Sciatic nerve (tissue), 2 donors: Measurements from ENCODE around the gene TBC1D22A. TPM values are rescaled to one million over a fixed set of nuclear protein-coding genes. Genes with fewer than 3 reads are reported as not detected.

ENCODE experiments used
- ATAC-seq: fragments of 200-7000 bp; cut with Tn5 transposase; one replicate; pipeline ENCODE4 v1.9.1; 2020; ENCODE audit warnings: mild to moderate bottlenecking, moderate library complexity
- DNase-seq: peaks from one replicate; pipeline ENCODE4 v3.0.0-alpha.2; 2020; ENCODE audit warnings: low spot score
- intact Hi-C: fragments of 100-400 bp; cut with DNase I; formaldehyde crosslinking; loops from one replicate; pipeline ENCODE4 v1.14.2; 2022
- total RNA-seq: library from RNA; stranded (reverse); fragmentation: NEBNext Ultra II Directional; extraction: Animal tissue kit (Norgen Biotek cat#: 25700); gene quantifications from one replicate; pipeline ENCODE4 v1.2.1, GENCODE V29; 2021
- donor health status: DM: no; HTN: no; CAD: no.
- donor health status: DM: no; HTN: no; CAD: no.

Gene TBC1D22A
- total RNA-seq, 1 donor from 2014 or later, result 36.3 TPM

DNA sequence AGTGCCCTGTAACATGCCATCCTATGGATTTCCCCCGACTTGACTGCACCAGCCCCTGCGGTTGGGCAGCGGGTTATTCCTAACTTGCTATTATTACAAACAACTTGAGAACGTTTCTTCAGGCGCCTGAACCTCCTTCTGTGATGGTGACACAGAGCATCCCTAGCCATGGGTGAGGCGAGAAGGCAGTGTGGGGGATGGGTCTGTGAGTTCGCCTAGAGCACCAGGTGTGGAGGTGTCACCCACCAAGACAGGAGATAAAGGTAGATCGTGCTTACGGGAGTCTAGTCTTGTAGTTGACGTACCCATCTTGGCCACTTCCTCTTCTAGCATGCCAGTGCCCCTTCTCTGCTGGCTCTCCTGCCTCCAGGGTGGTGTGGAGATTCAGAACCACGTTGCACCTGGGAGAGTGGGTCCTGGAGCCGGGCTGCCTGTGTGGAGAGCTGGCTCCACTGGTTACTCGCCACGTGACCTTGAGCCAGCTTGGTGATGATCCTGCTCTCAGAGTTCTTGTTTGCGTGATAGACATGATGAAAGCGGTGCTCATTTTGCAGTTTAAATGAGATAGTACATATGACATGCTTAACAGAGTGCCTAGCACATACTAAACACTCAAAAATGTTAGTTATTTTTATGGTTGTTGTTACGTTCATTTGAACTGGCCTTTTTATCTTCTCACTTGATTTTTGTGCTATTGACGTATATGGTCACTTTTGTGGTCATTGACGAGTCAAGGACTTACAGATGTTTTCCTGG lies 37.8 kb downstream of the TBC1D22A start:
- peak; percentile 37 for DNase-seq
- ATAC-seq, result no peak

DNA sequence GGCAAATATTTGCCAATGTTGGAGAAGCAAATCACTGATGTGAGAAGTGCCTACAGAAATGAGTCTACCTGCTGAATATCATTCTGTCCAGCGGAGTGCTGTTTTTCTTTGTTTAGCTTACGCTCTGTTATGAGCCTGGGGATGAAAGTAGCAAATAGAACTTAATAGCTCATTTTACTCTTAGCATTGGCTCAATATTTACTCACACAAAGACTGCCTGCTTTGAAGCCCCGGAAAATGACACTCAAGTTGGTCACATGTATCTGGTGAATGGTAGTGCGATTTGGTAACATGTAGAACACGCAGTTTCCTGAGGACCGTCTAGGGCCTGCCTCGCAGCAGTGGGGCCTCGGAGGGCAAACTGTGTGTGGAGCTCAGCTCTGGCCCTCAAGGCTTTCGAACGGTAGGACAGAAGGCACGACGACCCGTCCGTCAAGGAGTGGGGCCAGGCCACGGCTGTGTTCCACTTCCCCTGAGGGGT lies 38.9 kb downstream of the TBC1D22A start:
- no peak for ATAC-seq
- peak; percentile 48 for DNase-seq
- intact Hi-C loops, result loop anchor here (10.0 kb wide), 1 partner anchor 1623 kb away; no protein-coding TSS in a partner anchor

More for the DNA sequence above, 37.8 kb downstream of the TBC1D22A start:
- intact Hi-C loops, result loop anchor here (10.0 kb wide), 1 partner anchor 1625 kb away; no protein-coding TSS in a partner anchor

DNA sequence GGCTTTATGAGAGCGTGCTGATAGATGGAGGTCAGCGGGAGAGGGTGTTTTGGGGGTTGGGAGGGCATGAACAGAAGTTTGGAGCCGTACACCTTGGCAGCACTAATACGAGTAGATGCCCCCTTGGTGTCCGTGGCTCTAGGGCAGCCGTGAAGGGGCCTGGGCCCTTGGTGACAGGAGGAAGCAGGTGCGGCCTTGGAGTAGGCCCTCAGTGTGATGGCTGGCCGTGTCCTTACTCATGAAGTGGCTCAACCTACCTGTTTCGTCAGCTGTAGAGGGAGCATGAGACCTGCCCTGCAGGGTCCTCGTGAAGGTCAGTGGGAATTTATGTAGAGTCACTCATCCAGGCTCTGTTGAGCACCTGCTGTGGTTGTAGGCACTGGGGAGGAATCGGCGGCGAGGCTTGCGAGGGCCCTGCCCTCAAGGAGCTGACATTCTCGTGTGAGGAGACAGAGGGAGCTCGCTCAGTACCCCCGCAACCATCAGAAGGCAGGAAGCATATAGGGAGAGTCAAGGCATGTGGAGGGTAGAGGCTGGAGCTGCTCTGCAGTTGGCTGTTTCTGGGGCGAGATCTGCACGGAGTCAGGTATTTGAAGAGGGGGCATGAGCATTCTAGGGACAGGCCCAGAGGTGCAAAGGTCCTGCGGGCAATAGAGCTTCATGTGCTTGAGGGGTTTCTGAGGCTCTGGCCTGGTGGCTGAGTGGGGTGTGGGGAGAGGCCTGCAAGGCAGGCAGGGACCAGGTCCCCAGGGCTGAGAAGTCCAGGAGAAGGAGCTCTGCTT lies 39.6 kb downstream of the TBC1D22A start:
- intact Hi-C loops, result loop anchor here (10.0 kb wide), 1 partner anchor 1623 kb away; no protein-coding TSS in a partner anchor
- peak; percentile 42 for DNase-seq
- no peak for ATAC-seq

- intact Hi-C loops, result loop anchor here (10.0 kb wide), 1 partner anchor 1622 kb away; no protein-coding TSS in a partner anchor
Measured at GRCh38 chr22:46802608-46803027, 40.2 kb downstream of the TBC1D22A start.

GRCh38 chr22:46803031-46803880 lies 40.8 kb downstream of the TBC1D22A start:
- ATAC-seq, result peak; percentile 38
- intact Hi-C loops, result loop anchor here (10.0 kb wide), 1 partner anchor 1622 kb away; no protein-coding TSS in a partner anchor
- peak; percentile 67 for DNase-seq

More at GRCh38 chr22:46802608-46803027, 40.2 kb downstream of the TBC1D22A start:
- ATAC-seq (no peak), DNase-seq (no peak)

- ATAC-seq (no peak), DNase-seq (peak; percentile 32)
- intact Hi-C loops, result loop anchor here (10.0 kb wide), 1 partner anchor 1621 kb away; no protein-coding TSS in a partner anchor
Measured at GRCh38 chr22:46803936-46804335, 41.5 kb downstream of the TBC1D22A start.

GRCh38 chr22:46806794-46807193 lies 44.3 kb downstream of the TBC1D22A start:
- intact Hi-C loops, result loop anchor here (10.0 kb wide), 1 partner anchor 1618 kb away; no protein-coding TSS in a partner anchor
- DNase-seq (peak; percentile 14), ATAC-seq (no peak)

DNA sequence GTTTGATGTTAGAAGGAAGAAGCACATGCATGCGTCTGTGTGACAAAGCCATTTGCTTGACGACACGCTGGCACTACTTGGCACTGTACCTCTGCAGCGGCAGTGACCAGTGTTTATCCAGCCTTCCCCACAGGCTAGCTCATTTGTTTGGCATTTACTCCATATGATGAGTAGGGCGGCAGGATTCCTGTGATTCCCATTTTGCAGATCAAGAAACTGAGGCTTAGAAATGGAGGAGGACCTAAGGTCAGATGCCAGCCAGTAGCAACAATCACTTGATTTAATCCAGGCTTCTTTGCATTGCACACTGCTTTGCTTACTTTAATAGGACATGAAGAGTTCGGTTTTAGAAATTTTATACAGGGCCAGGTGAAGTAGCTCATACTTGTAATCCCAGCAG lies 45.0 kb downstream of the TBC1D22A start:
- ATAC-seq, result no peak
- intact Hi-C loops, result loop anchor here (10.0 kb wide), 1 partner anchor 1617 kb away; no protein-coding TSS in a partner anchor
- DNase-seq, result peak; percentile 34

DNA sequence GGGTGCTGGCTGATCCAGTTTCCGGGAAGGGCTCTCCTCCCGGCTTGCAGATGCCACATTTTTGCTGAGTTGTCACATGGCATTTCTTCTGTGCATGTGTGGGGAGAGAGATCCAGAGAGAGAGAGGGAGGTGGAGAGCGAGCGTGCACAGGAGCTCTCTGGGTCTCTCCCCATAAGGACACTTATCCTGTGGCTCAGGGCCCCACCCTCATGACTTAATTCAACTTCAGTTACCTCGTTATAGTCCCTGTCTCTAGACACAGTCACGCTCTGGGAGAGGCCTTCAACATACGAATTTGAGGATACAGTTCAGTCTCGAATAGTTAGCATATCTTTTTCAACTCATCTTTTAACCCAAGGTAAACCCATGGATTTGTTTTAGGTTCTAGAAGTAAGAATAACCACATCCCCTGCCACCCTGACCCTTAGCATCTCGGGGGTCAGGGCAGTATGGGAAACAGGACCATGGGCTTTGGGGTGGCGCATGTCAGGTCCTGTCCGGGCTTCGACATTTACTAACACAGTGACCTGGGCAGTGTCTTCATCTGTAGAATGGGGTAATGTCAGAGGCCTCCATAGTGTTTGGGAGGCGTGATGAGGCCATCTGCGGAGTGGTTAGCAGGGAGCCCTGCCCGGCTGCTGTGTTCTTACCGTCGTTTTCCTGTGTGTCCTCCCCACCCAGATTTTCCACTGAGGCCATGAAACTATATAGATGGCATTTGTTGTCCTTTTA lies 46.9 kb downstream of the TBC1D22A start:
- intact Hi-C loops, result loop anchor here (10.0 kb wide), 1 partner anchor 1615 kb away; no protein-coding TSS in a partner anchor
- ATAC-seq, result no peak

DNA sequence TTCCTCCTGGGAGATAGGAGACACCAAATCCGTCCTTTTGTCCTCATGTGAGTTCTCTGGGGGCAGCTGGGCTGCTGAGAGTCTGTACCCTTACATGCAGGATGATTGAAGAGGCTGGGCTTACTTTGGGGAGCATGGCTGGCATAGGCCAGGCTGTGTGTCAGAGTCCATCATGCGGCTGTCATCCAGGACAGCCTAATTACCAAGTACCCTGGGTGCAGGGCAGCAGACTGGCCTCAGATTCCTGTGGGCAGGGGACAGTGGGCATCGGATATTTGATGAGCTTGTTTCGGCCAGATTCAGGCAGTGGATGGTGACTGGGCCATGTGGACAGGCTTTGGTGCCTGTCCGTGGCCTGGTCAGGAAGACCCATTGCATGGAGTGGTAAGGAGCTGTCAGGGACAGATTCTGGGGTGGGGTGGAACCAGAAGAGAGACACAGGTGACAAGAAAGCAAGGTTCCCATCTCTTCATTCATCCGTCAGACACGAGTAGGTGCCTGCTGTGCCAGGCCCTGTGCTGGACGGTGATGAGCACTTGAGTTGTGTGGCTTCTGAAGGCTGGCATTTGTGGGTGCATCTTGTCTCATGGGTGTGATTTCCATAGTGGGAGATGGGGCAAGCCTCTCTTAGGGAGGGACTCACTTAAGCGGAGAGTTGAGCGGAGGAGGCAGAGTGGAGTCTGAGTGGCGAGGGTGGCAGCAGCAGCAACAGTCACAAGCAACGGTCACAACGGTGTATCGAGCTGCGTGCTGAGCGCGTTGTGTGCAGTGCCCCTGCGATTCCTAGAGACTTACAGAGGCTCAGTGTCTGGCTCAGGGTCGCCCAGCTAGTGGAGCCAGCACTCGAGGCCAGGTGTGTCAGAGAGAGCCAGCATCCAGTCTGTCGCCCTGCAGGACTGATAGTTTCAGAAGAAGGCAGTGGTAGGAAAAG lies 48.7 kb downstream of the TBC1D22A start:
- intact Hi-C loops, result no loop called here
- DNase-seq, result peak; percentile 23
- ATAC-seq, result no peak

More for the DNA sequence above, 46.9 kb downstream of the TBC1D22A start:
- DNase-seq, result peak; percentile 21

- DNase-seq, result peak; percentile 44
- ATAC-seq, result no peak
- intact Hi-C loops, result no loop called here
Measured at GRCh38 chr22:46812034-46812605, 49.7 kb downstream of the TBC1D22A start.

GRCh38 chr22:46812788-46813187 lies 50.3 kb downstream of the TBC1D22A start:
- intact Hi-C loops, result no loop called here
- DNase-seq (no peak), ATAC-seq (no peak)

DNA sequence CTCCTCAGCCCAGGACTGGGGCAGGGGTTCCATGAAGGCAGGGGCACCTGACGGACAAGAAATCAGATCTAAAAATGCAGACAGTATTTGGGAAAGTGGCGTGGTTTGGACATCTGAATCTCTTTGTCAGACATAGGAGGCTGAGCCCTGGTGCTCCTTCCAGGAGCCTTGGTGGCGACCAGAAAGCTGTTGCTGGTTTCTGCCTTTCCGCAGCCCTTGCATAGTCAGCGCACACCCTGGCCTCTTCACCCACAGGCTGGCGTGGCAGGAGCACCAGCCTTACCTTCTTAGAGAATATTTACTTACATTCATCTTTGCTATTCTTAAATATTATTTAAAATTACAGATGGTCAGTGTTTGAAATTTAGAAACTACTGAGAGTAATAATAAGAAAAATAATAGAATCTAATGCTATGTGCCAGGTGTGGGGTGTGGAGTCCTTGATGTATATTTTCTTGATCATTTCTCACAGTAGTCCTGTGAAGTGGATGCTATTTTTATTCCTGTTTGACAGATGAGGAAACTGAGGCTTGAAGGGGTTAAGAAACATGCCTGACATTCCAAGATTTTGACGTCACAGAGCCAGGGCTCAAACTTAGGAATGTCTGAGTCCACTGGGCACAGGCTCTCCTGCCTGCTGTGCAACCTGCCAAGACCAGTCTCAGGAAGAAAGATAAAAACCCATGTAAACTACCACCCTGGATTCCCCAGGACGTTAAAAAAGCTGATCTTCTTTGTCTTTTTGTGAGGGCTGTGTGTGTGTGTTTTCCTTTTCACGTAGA lies 51.6 kb downstream of the TBC1D22A start:
- DNase-seq (no peak), ATAC-seq (no peak)
- intact Hi-C loops, result no loop called here

DNA sequence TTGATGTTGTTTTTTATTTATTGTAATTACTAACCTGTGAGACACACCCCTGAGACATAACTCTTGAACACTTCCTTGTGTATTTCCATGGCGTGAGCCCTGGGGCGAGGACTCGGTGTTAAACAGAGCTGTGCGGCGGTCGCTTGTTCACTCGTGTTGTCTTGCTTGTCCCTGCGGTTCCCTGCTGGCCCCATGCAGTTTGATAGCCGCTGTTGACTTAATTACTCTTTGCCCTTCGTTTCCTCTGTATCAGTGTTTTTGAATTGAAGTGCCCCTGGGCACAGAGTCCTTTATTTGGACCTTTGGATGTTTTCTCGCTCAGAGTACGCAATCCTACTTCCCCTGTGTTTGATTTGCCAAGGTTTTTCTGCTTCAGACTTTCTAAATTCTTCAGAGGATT lies 52.7 kb downstream of the TBC1D22A start:
- intact Hi-C loops, result no loop called here
- ATAC-seq, result no peak

DNA sequence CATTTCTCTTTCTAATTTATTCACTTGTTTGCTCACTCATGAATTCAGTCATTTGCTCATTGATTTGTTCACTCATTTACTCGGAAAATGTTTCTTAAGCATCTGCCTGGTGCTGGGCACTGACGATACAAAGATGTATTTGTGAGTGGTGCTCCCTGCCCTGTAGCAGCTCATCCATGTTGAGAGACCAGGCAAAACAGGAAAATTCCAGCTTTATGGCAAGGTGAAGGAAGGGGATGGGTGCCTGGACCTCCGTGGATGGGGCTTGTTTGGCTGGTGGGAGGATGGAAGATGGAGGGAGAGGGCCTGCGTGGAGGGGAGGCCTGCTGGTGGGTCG lies 53.1 kb downstream of the TBC1D22A start:
- intact Hi-C loops, result no loop called here
- DNase-seq (no peak), ATAC-seq (no peak)

More for the DNA sequence above, 52.7 kb downstream of the TBC1D22A start:
- no peak for DNase-seq
